Measurements from ENCODE around the gene FGF8.

- TF ChIP-seq CTCF (conservative IDR thresholded peaks at IDR 0.05) (no peak), EZH2 (IDR thresholded peaks at IDR 0.05; ENCODE audit: low read depth) (no peak)
Measured at GRCh38 chr10:101741938-101742337, 34.0 kb downstream of the FGF8 start.
